Brain microvascular endothelial cell (primary cell): ENCODE data around the gene SVOPL.
A peak's percentile ranks its signal among the peaks of the same experiment; 100 is the strongest.

Experiments
- DNase-seq: peaks from one replicate; pipeline ENCODE4 v3.0.0-alpha.2; 2020
- H3K27ac ChIP-seq: fragments of 250-450 bp; sonication (Bioruptor Pico); 2 replicates; pipeline ENCODE4 v1.5.1; 2020; ENCODE audit warnings: mild to moderate bottlenecking, moderate library complexity
- H3K27me3 ChIP-seq: fragments of 250-450 bp; sonication (Bioruptor Pico); replicated peaks from 2 replicates; pipeline ENCODE4 v1.5.1; 2020; ENCODE audit warnings: mild to moderate bottlenecking
- H3K36me3 ChIP-seq: fragments of 250-450 bp; sonication (Bioruptor Pico); replicated peaks from 2 replicates; pipeline ENCODE4 v1.5.1; 2020; ENCODE audit warnings: mild to moderate bottlenecking
- H3K4me3 ChIP-seq: 2 replicates; pipeline ENCODE4 v1.5.1; 2011; ENCODE audit warnings: low read depth, mild to moderate bottlenecking, control low read depth, low read length, moderate library complexity
- in situ Hi-C: cut with HindIII; loops from 2 replicates; pipeline ENCODE4 v1.10.0; 2017; ENCODE audit warnings: low sequenced_read_pairs, low pct_ligation_motif_present
- TF ChIP-seq, protein P1 (sequence below): IDR thresholded peaks from 2 replicates; pipeline ENCODE4 v1.5.1; 2011; ENCODE audit warnings: low read depth, mild to moderate bottlenecking, moderate library complexity, low read length, control low read depth, inconsistent platforms; ENCODE audit errors: missing control alignments

Gene SVOPL

GRCh38 chr7:138667535-138668228 lies 33.5 kb downstream of the SVOPL start:
- no peaks in the 10 kb centered on the region for H3K27me3 ChIP-seq
- in situ Hi-C loops = no loop called here
- TF ChIP-seq, protein P1, sequence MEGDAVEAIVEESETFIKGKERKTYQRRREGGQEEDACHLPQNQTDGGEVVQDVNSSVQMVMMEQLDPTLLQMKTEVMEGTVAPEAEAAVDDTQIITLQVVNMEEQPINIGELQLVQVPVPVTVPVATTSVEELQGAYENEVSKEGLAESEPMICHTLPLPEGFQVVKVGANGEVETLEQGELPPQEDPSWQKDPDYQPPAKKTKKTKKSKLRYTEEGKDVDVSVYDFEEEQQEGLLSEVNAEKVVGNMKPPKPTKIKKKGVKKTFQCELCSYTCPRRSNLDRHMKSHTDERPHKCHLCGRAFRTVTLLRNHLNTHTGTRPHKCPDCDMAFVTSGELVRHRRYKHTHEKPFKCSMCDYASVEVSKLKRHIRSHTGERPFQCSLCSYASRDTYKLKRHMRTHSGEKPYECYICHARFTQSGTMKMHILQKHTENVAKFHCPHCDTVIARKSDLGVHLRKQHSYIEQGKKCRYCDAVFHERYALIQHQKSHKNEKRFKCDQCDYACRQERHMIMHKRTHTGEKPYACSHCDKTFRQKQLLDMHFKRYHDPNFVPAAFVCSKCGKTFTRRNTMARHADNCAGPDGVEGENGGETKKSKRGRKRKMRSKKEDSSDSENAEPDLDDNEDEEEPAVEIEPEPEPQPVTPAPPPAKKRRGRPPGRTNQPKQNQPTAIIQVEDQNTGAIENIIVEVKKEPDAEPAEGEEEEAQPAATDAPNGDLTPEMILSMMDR = no peak
- H3K36me3 ChIP-seq = no peaks in the 10 kb centered on the region
- DNase-seq = no peak
- no peak overlapping the region for H3K4me3 ChIP-seq
- no peak overlapping the region for H3K27ac ChIP-seq

GRCh38 chr7:138666385-138666784 lies 34.8 kb downstream of the SVOPL start:
- in situ Hi-C loops = no loop called here
- H3K4me3 ChIP-seq = no peak overlapping the region
- H3K27me3 ChIP-seq = no peaks in the 10 kb centered on the region
- DNase-seq = peak; percentile 48
- H3K36me3 ChIP-seq = no peaks in the 10 kb centered on the region
- TF ChIP-seq, protein P1 = no peak
- H3K27ac ChIP-seq = no peak overlapping the region

GRCh38 chr7:138665669-138666140 lies 35.5 kb downstream of the SVOPL start:
- no peak for DNase-seq
- TF ChIP-seq, protein P1 = no peak
- in situ Hi-C loops = no loop called here

DNA sequence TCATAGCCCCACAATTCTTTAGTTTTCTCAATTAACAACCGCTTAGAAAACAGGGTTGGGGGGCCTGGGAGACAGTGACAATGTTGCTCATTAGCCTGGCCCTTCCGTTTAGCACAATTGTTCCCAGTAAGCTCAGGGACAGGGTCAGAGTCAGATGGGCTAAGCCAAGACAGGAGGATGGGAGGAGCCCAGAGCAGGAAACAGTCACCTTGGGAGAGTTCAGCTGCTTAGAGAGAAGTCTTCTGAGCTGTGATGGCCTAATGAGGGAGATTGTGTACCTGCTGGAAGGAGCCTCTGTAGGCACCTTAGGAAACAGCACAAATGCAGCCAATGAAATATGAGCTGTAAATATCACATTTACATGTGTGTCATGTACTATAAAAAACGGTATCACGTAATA lies 35.9 kb downstream of the SVOPL start:
- Histone ChIP-seq H3K36me3 (no peaks in the 10 kb centered on the region), H3K27me3 (no peaks in the 10 kb centered on the region), H3K27ac (no peak overlapping the region), H3K4me3 (no peak overlapping the region)
- DNase-seq = no peak
- TF ChIP-seq, protein P1 = no peak
- in situ Hi-C loops = no loop called here

More at GRCh38 chr7:138665669-138666140, 35.5 kb downstream of the SVOPL start:
- H3K27ac ChIP-seq = no peak overlapping the region
- H3K4me3 ChIP-seq = no peak overlapping the region
- H3K36me3 ChIP-seq = no peaks in the 10 kb centered on the region
- H3K27me3 ChIP-seq = no peaks in the 10 kb centered on the region

GRCh38 chr7:138663725-138664710 lies 37.1 kb downstream of the SVOPL start:
- DNase-seq = peak; percentile 15
- H3K36me3 ChIP-seq = no peaks in the 10 kb centered on the region
- TF ChIP-seq, protein P1 = peak; percentile 21
- no peaks in the 10 kb centered on the region for H3K27me3 ChIP-seq
- in situ Hi-C loops = no loop called here
- H3K27ac ChIP-seq = no peak overlapping the region
- peak overlapping the region; percentile 54 for H3K4me3 ChIP-seq
